A673 (cell line): Measurements from ENCODE around the gene RNF213. TPM values are rescaled to one million over a fixed set of nuclear protein-coding genes. Genes with fewer than 3 reads are reported as not detected.

ENCODE experiments used
- BruUV-seq: library from RNA; stranded (reverse); fragments of 400-500 nt; replicated peaks from 2 replicates; lab custom pipeline; 2021; lab: Mats Ljungman, UMichigan
- CTCF ChIA-PET: fragments of 300-600 bp; sonication (Branson Sonifier 250); formaldehyde crosslinking; loops from one replicate; lab custom pipeline; 2022; ENCODE audit warnings: antibody characterized with exemption; lab: Charles Lee
- POLR2A ChIA-PET: fragments of 300-600 bp; sonication (Branson Sonifier 250); formaldehyde crosslinking; loops from one replicate; lab custom pipeline; 2022; ENCODE audit warnings: antibody characterized with exemption; ENCODE audit not compliant: low non-redundant PET; lab: Charles Lee
- DNase-seq: peaks from one replicate; pipeline ENCODE4 v3.0.0-alpha.2; 2015; ENCODE audit warnings: low spot score
- H3K27ac ChIP-seq: fragments of 200-600 bp; sonication (generic); 2 replicates; pipeline ENCODE4 v1.5.1; 2016; ENCODE audit warnings: mixed run types, low read depth, mild to moderate bottlenecking, mixed read lengths, antibody characterized with exemption, low read length; ENCODE audit not compliant: poor library complexity, severe bottlenecking
- H3K27me3 ChIP-seq: fragments of 200-600 bp; sonication (generic); replicated peaks from 2 replicates; pipeline ENCODE4 v1.6.1; 2017; ENCODE audit warnings: mixed run types, low read depth, mild to moderate bottlenecking, mixed read lengths, antibody characterized with exemption, low read length; ENCODE audit not compliant: insufficient read depth, poor library complexity
- H3K36me3 ChIP-seq: fragments of 200-600 bp; sonication (generic); 2 replicates; pipeline ENCODE4 v1.6.1; 2016; ENCODE audit warnings: mixed run types, mild to moderate bottlenecking, mixed read lengths, antibody characterized with exemption, low read length; ENCODE audit not compliant: insufficient read depth, poor library complexity, severe bottlenecking
- H3K4me1 ChIP-seq: fragments of 200-600 bp; sonication (generic); 2 replicates; pipeline ENCODE4 v1.6.1; 2017; ENCODE audit warnings: mixed run types, mild to moderate bottlenecking, mixed read lengths, antibody characterized with exemption, low read length; ENCODE audit not compliant: insufficient read depth, poor library complexity, severe bottlenecking
- H3K4me3 ChIP-seq: fragments of 200-600 bp; sonication (generic); 2 replicates; pipeline ENCODE4 v1.5.1; 2016; ENCODE audit warnings: low read depth, mixed run types, mild to moderate bottlenecking, mixed read lengths, low read length; ENCODE audit not compliant: poor library complexity, severe bottlenecking
- H3K9me3 ChIP-seq: fragments of 200-600 bp; sonication (generic); 2 replicates; pipeline ENCODE4 v1.6.1; 2016; ENCODE audit warnings: mixed run types, low read depth, mild to moderate bottlenecking, mixed read lengths, antibody characterized with exemption, low read length; ENCODE audit not compliant: poor library complexity, severe bottlenecking
- EZH2 ChIP-seq: fragments of 200-600 bp; sonication (generic); IDR thresholded peaks from 2 replicates; pipeline ENCODE4 v1.6.1; 2017; ENCODE audit warnings: borderline replicate concordance, low read depth, mild to moderate bottlenecking, mixed read lengths, antibody characterized with exemption, low read length; ENCODE audit not compliant: poor library complexity, severe bottlenecking
- intact Hi-C: fragments of 100-400 bp; cut with micrococcal nuclease; formaldehyde crosslinking; loops from one replicate; pipeline ENCODE4 v1.10.0; 2022; ENCODE audit not compliant: unreplicated experiment
- total RNA-seq: library from RNA; stranded (reverse); gene quantifications from 2 replicates; pipeline ENCODE4 v1.2.3, GENCODE V29; 2021
- TF ChIP-seq, protein P1 (sequence below): fragments of 300-800, 200-600 bp; sonication (generic); conservative IDR thresholded peaks from 2 replicates; pipeline ENCODE4 v1.5.1; 2017; ENCODE audit warnings: low read depth, mild to moderate bottlenecking, antibody characterized with exemption, low read length, moderate library complexity, mixed read lengths

The RNF213 gene
- total RNA-seq, 1 experiment from 2014 or later: 78.0 TPM

DNA sequence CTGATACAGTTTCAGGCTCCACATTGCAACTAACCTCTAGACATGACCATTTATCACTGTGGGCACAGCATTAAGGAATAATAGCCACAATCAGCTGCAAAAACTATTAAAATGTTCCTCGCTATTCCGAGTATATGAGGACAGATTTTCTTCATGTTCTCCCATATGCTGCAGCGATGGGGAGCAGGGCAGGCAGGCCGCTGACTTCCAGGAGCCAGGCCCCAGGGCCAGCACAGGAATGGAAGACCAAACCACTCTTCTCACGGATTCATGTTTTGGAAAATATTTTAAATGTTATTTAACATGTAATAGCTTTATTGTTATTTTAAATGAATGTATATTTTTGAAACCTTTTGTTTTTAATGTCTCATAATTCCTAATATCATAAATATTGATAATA, 110.5 kb downstream of the RNF213 start:
- H3K36me3 ChIP-seq: peaks cover 71% of the 10 kb centered on the region
- TF ChIP-seq, protein P1, sequence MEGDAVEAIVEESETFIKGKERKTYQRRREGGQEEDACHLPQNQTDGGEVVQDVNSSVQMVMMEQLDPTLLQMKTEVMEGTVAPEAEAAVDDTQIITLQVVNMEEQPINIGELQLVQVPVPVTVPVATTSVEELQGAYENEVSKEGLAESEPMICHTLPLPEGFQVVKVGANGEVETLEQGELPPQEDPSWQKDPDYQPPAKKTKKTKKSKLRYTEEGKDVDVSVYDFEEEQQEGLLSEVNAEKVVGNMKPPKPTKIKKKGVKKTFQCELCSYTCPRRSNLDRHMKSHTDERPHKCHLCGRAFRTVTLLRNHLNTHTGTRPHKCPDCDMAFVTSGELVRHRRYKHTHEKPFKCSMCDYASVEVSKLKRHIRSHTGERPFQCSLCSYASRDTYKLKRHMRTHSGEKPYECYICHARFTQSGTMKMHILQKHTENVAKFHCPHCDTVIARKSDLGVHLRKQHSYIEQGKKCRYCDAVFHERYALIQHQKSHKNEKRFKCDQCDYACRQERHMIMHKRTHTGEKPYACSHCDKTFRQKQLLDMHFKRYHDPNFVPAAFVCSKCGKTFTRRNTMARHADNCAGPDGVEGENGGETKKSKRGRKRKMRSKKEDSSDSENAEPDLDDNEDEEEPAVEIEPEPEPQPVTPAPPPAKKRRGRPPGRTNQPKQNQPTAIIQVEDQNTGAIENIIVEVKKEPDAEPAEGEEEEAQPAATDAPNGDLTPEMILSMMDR: no peak
- no peak for TF ChIP-seq EZH2
- no TSS peak for BruUV-seq
- POLR2A ChIA-PET: no interaction called here
- H3K4me1 ChIP-seq: no peaks in the 10 kb centered on the region
- no peak for DNase-seq
- H3K4me3 ChIP-seq: no peak overlapping the region
- H3K27ac ChIP-seq: no peak overlapping the region
- H3K27me3 ChIP-seq: no peaks in the 10 kb centered on the region
- CTCF ChIA-PET: no interaction called here
- intact Hi-C loops: no loop called here
- H3K9me3 ChIP-seq: no peaks in the 10 kb centered on the region

DNA sequence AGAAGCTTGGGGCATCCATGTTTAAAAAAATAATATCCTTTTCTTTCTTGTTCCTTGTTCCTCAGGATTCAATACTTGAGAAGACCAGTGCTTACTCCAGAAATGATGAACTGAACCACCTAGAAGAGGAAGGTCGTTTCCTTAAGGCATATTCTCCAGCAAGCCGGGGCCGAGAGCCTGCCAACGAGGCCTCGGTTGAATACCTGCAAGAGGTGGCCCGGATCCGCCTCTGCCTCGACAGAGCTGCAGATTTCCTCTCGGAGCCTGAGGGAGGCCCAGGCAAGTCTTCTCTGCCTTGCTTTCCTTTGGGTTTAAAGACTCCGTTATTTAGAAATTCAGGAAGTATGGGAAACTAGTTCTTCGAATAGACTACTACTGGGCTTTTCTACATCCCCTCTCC, 111.8 kb downstream of the RNF213 start:
- peaks cover 84% of the 10 kb centered on the region for H3K36me3 ChIP-seq
- no peaks in the 10 kb centered on the region for H3K27me3 ChIP-seq
- no peak for TF ChIP-seq EZH2
- TF ChIP-seq, protein P1: no peak
- no peaks in the 10 kb centered on the region for H3K4me1 ChIP-seq
- intact Hi-C loops: no loop called here
- H3K9me3 ChIP-seq: no peaks in the 10 kb centered on the region
- ChIA-PET POLR2A (no interaction called here), CTCF (no interaction called here)
- no TSS peak for BruUV-seq
- H3K27ac ChIP-seq: no peak overlapping the region
- no peak overlapping the region for H3K4me3 ChIP-seq
- no peak for DNase-seq

DNA sequence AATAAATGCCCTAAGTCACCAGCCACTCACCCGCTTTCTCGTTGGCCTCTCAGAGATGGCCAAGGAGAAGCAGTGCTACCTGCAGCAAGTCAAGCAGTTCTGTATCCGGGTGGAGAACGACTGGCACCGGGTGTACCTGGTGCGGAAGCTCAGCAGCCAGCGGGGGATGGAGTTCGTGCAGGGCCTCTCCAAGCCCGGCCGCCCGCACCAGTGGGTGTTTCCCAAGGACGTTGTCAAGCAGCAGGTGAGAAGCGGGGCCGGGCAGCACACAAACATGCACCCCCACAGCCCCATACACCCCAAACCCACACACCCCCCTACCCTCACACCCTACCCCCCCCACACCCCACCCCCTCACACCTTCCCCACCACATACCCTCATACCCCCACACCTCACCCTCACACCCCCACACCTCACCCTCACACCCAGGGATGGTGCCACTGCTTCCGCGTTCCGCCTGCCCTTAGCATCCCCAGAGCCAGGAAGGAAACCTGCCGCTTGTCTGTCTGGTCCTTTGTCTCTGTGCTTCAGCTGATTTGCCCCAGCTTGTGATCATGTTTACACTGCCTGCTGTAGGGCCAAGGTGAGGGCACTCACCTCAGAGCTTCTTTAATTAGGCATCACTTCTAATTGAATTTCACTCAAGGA, 112.4 kb downstream of the RNF213 start:
- CTCF ChIA-PET: no interaction called here
- DNase-seq: no peak
- Histone ChIP-seq H3K27ac (no peak overlapping the region), H3K9me3 (no peaks in the 10 kb centered on the region), H3K4me1 (no peaks in the 10 kb centered on the region), H3K36me3 (peaks cover 82% of the 10 kb centered on the region), H3K27me3 (no peaks in the 10 kb centered on the region), H3K4me3 (no peak overlapping the region)
- TF ChIP-seq, protein P1: no peak
- no peak for TF ChIP-seq EZH2
- POLR2A ChIA-PET: no interaction called here
- no TSS peak for BruUV-seq
- intact Hi-C loops: no loop called here
